ENCODE results near the gene KRTAP2-3.
"Not testable (repeated sequence)": the region's sequence is repeated elsewhere in the genome, so short reads cannot be mapped to it uniquely, and the experiment has no call there.

DNA sequence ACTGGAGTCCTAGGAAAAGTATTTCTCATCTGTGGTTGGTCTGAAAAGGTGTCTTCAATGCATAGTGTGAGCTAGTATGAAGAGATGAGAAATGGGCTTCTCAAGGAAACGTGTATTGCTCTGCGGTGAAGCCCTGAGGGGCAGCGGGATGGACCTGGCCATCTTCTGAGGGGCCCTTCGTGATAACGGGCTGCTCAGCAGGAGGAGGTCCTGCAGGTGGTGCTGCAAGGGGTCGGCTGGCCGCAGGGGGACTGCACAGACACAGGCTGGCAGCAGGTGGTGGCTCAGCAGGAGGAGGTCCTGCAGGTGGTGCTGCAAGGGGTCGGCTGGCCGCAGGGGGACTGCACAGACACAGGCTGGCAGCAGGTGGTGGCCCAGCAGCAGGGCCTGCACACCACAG is 5.4 kb downstream of the KRTAP2-3 start:
- not testable (repeated sequence) for TF ChIP-seq POLR2A, CEBPB (IDR thresholded peaks at IDR 0.05; ENCODE audit: low read depth, low read length)
- TF ChIP-seq, protein P1, sequence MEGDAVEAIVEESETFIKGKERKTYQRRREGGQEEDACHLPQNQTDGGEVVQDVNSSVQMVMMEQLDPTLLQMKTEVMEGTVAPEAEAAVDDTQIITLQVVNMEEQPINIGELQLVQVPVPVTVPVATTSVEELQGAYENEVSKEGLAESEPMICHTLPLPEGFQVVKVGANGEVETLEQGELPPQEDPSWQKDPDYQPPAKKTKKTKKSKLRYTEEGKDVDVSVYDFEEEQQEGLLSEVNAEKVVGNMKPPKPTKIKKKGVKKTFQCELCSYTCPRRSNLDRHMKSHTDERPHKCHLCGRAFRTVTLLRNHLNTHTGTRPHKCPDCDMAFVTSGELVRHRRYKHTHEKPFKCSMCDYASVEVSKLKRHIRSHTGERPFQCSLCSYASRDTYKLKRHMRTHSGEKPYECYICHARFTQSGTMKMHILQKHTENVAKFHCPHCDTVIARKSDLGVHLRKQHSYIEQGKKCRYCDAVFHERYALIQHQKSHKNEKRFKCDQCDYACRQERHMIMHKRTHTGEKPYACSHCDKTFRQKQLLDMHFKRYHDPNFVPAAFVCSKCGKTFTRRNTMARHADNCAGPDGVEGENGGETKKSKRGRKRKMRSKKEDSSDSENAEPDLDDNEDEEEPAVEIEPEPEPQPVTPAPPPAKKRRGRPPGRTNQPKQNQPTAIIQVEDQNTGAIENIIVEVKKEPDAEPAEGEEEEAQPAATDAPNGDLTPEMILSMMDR (conservative IDR thresholded peaks at IDR 0.05; ENCODE audit: low read depth, low read length), result not testable (repeated sequence)
